ENCODE results near the gene CLCNKB.
"Not testable (repeated sequence)": the region's sequence is repeated elsewhere in the genome, so short reads cannot be mapped to it uniquely, and the experiment has no call there.

CLCNKB gene

GRCh38 chr1:16041200-16041599 lies 2.4 kb upstream of the CLCNKB start:
- TF ChIP-seq CTCF (IDR thresholded peaks at IDR 0.05) = no peak
- DNase-seq (ENCODE audit: low spot score) = no peak
- no peak overlapping the region for H3K4me3 ChIP-seq
- H3K27ac ChIP-seq = no peak overlapping the region

- no peak overlapping the region for H3K4me3 ChIP-seq
- DNase-seq (ENCODE audit: low spot score) = no peak
- TF ChIP-seq CTCF (IDR thresholded peaks at IDR 0.05) = no peak
- no peak overlapping the region for H3K27ac ChIP-seq
These were observed 1.5 kb upstream of the CLCNKB start for GRCh38 chr1:16042096-16042495.

GRCh38 chr1:16042654-16043053 lies 928 bp upstream of the CLCNKB start:
- H3K4me3 ChIP-seq; H3K27ac ChIP-seq; DNase-seq (ENCODE audit: low spot score): not testable (repeated sequence)

- DNase-seq (ENCODE audit: low spot score) = no peak
- no peak overlapping the region for H3K4me3 ChIP-seq
- no peak for TF ChIP-seq CTCF (IDR thresholded peaks at IDR 0.05)
- no peak overlapping the region for H3K27ac ChIP-seq
These were observed 368 bp downstream of the CLCNKB start for GRCh38 chr1:16043950-16044349.

GRCh38 chr1:16046842-16047241 lies 3.3 kb downstream of the CLCNKB start:
- no peak for TF ChIP-seq CTCF (IDR thresholded peaks at IDR 0.05)
- no peak for DNase-seq (ENCODE audit: low spot score)
- H3K27ac ChIP-seq = no peak overlapping the region
- no peak overlapping the region for H3K4me3 ChIP-seq

GRCh38 chr1:16047791-16048475 lies 4.4 kb downstream of the CLCNKB start:
- Histone ChIP-seq H3K4me3 (peak overlapping the region; percentile 74), H3K27ac (no peak overlapping the region)
- no peak for TF ChIP-seq CTCF (IDR thresholded peaks at IDR 0.05)
- no peak for DNase-seq (ENCODE audit: low spot score)

- peak overlapping the region; percentile 74 for H3K4me3 ChIP-seq
- H3K27ac ChIP-seq = no peak overlapping the region
- no peak for DNase-seq (ENCODE audit: low spot score)
- TF ChIP-seq CTCF (IDR thresholded peaks at IDR 0.05) = no peak
These were observed 5.1 kb downstream of the CLCNKB start for GRCh38 chr1:16048573-16049189.
